Fibroblast of skin of right biceps (primary cell): ENCODE measurements around the gene ENTPD8.

Source experiments
- DNase-seq: peaks from one replicate; pipeline ENCODE4 v3.0.0-alpha.2; 2013

The ENTPD8 gene

DNA sequence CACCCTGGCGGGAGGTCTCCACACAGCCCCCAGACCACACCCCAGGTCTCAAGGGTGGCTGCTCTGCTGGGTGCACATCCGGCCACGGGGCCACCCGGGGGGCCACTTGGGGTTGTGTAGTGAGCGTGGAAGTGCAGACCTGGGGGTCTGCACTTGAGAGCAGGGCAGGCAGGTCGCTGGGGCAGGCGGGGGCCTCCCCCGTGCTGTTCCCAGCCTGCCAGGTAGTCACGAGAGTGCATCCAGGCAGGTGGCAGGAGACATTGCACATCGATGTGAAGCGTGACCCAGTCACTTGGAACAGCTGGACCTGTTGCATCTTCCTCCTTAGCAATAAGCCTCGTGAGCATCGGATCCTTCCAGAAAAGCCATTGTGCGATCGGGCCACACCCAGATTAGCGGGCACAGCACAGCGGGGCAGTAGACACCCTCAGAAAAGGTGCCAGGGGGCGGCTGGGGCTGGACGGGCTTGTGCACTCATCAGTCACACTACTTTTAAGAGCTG is 4.8 kb upstream of the ENTPD8 start:
- DNase-seq: no peak

DNA sequence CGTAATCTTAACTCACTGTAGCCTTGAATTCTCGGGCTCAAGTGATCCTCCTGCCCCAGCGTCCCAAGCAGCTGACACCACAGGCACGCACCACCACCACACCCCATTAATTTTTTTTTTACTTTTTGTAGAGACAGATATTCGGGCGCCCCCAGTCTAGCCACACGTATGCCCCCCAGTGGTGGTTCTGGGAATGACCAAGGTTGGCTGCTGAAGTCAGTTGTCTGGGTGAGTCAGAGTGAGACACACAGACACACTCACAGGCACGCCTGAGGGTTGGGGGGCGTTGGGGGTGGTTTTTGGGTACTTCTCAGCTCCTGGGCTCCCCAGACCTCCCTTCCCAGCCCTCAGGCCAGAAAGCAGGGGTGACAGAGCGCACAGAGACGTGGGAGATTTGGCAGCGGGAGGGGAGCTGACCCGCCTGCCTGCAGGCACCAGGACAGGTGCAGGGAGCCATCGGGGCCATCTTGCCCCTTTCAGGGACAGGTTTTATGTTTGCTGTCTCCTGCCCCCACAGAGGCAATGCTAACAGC is 4.2 kb upstream of the ENTPD8 start:
- peak; percentile 73 for DNase-seq

DNA sequence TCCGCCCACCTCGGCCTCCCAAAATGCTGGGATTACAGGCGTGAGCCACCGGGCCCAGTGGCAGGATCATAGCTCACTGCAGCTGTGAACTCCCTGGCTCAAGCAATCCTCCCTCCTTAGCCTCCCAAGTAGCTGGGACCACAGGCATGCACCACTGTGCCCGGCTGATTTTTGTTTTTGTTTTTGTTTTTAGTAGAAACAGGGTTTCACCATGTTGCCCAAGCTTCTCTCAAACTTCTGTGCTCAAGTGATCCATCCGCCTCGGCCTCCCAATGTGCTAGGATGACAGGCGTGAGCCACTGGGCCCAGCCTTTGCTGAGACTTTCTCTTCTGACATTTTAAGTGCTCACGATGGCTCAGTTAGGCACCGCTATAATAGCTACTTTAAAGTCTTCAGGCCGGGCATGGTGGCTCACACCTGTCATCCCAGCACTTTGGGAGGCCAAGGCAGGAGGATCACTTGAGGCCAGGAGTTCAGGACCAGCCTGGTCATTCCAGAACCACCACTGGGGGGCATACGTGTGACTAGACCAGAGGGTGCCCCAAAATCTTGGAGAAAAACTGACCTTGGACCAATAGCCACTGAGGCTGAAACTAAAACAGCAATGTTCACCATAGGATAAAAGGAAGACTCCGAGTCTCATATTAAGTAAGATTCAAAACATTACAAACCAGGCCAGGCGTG is 3.1 kb upstream of the ENTPD8 start:
- DNase-seq: no peak

DNA sequence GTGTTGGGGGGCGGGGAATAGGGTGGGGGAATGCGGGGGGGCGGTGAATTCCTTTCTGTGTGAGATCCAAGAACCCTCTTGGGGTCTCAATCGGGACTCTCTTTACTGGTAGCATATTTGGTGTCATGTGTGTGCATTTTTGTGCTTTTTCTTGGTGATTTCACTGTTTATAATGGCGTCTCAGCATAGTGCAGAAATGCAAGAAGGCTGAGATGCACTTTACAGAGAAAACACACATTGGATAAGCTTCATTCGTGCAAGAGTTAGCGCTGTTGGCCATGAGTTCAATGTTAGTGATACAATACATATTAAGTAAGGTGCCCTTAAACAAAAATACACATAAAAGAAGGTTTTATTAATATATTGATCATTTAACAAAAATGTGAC is 771 bp upstream of the ENTPD8 start:
- no peak for DNase-seq

DNA sequence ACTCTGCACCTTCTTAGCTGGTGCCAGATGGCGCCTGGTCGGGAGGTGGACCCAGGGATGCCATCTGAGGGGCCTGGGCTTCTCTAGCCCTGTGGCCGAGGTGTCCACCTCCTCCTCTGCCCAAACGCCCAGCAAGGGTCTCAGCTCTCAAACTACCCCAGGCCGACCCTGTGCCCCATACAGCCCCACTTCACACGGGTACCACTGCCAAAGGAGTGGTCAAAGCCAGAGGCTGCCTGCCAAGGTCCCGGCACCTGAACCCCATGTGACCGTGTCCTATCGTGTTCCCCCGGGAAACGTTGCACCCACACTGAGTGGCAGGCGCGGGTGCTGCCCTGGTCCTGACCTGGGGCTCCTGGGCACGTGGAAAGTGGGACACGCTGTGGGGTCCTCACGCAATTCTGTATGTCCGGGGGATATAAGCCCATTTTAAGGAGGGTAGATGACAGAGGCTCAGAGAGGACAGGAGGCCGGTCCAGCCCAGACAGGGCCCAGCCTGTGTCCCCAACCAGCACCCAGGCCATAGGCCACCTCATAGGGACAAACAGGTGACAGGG is 1.9 kb downstream of the ENTPD8 start:
- DNase-seq: no peak

DNA sequence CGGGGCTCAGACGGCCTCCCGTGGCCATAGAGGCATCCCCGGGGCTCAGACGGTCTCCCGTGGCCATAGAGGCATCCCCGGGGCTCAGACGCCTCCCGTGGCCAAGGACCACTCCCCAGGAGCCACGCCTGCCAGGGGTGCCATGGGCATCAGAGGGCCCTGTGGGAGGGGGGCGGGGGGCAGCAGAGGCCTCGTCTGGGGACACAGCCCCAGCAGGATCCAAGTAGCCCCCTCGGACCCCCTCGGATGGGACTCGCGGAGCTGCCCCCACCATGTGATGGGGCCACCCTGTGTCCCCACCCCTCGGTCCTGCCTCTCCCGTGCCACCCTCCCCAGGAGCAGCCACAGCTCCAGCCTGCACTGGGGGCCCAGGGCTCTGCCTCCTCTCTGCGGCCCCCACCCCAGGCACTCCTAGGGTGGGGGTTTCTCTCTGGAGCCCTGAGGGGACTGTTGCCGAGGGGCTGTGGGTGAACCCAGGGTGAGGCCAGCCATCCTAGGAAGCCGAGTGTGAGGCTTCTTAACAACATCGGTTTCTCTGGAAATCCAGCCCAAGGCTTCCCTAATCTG is 2.5 kb downstream of the ENTPD8 start:
- no peak for DNase-seq

DNA sequence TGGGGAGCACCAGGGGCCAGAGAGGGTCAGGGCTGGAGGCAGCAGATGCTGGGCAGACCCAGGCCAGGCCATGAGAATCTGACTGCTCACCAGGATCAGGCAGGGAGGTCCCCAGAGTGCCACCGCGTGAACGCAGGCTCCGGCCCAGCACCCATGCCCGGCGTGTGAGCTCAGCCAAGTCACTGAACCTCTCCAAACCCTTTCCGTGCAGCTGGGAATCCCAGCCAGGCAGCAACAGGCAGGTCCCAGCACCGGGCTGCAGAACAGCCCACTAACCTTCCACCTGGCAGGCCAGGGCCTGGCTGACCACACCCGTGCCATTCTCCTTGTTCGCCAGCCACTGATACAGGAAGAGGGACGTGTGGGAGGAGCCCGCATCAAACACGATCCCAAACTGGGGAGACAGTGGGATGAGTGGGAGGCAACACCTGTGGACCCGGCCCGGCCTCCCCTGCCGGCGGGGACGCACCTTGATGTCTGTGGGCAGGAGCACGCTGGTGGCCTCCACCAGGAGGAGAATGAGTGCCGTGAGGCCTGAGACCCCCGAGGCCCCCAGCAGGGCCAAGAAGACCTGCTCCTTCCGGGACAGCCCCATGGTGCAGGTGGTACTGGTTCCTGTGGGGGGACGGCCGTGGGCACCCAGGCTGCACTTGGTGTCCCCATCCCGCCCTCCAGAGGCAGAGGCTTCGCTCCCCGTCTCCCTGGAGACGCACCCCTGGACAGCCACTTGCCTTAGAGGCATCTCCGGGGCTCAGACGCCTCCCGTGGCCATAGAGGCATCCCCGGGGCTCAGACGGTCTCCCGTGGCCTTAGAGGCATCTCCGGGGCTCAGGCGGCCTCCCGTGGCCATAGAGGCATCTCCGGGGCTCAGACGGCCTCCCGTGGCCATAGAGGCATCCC is 3.2 kb downstream of the ENTPD8 start:
- no peak for DNase-seq

DNA sequence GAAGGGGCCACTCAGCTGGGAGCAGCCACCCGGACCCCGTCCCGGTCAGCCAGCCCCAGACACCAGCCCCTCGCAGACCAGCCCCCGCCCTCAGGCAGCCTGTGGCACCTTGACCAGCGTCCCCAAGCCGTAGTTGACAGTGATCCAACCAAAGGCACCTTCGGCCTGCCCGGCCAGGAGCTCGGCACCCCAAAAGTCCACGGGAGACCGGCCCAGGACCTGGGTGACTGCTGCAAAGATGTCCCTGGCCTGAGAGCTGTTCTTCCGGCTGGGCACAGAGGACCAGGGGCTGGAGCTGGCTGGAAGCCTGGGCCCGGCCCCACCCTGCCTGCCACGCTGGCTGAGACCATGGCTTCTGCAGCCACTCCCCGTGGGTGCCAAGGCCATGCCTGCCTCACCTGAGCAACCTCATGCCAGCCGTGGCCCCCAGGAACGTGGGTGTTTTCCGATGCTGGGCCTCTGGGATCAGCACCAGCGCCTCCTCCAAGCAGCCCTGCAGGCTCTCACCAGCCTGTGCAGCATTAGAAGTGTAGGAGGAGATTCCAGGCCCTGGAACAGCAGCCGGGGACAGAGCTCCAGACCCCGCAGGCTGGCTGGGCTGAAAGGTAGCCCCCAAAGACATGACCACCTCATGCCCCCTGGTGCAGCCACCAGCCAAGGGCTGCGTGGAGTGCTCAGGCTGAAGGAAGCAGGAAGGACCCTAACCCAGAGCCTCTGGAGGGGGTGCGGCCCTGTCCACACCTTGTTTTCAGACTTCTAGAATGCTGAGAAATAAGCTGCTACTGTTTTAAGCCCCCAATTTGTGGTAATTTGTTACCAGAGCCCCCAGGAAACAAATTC is 4.2 kb downstream of the ENTPD8 start:
- DNase-seq: no peak

DNA sequence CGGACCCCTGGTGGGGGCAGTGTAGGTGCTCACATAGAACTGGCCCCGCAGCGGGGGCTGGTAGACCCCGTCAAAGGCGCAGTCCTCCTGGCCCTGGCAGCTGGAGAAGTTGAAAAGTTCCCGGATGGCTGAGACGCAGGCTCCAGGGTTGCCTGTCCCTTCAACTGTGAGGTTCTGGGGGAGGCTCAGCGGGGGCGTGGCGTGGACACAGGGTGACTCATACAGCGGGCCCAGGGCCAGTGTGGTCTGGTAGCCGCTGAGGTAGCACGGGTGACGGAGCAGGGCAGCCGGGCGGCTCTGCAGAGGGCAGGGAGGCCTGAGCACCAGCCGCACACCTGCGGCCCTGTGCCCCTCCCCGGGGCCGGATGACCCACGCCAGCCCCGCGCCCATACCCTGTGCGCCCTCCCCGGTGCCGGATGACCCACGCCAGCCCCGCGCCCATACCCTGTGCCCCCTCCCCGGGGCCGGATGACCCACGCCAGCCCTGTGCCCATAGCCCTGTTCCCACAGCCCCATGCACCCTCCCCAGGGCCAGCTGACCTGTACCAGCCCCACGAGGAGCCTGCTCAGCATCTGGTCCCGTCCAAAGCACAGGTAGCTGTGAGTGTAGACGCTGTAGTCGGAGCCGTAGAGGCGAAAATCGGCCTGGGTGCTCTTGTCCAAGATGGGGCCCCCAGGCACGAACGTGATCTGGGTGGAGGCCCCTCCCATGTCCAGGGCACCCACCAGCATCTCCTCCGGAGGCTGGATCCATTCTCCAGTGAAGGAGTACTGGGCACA is 5.0 kb downstream of the ENTPD8 start:
- peak; percentile 42 for DNase-seq

DNA sequence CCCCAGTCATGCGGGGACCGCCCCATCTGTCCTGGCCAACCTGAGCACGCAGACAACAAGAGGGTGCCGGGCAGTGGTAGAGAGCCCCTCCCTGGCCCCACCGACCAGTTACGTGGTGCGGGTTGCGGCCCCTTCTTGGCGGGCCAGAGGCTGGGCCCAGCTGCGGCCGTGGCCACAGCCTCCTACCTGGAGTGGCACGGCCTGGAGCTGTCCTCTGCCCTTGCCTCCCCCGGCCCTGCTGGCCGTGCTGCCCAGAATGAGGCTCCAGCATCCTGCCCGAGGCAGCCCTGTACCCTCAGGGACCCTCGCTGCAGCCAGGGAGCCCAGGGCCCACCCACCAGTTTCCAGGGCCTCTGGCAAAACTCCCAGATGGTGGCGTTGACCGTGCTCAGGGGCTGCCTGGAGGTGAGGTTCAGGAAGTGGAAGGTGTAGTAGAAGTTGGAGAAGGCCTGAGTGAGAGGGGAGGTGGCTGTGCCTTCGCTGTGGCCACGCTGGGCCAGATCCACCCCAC is 5.7 kb downstream of the ENTPD8 start:
- no peak for DNase-seq

DNA sequence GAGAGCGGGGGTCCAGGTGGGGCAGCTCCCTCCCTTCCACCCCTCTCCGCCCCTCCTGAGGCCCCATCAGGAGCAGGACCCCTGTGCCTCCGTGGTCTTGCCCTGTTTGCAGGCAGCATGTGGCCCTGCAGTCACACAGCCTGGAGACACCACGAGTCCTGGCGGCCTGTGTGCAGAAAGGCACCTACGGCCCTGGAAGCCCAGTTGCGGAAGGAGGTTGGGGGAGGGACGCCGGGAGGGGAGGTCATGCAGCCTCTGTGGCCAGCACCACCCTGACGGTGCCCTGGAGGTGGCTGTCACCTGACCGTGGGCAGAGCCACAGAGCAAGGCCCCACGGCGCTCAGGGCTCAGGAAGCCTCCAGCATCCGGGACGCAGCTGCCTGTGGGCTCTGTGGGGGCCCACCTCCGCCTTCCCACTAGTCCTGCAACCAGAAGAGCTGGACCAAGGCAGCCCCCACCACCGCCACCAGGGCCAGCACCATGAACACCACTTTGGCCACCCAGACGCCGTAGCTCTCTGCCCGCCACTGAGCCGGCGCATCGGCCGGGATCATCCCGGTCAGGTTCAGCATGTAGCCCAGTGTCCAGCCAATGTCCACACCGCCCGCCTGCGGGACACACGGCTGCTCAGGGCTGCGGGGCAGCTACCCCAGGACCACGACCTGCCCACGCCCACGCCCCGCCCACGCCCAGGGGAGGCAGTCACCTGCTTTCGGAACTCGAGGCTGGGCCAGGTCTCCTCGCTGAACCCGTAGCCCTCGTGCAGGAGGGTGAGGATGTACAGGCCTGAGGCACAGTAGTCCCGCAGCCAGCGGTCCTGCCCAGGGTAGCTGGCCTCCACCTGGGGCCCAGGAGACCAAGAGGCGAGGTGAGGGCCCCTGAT is 6.4 kb downstream of the ENTPD8 start:
- no peak for DNase-seq

DNA sequence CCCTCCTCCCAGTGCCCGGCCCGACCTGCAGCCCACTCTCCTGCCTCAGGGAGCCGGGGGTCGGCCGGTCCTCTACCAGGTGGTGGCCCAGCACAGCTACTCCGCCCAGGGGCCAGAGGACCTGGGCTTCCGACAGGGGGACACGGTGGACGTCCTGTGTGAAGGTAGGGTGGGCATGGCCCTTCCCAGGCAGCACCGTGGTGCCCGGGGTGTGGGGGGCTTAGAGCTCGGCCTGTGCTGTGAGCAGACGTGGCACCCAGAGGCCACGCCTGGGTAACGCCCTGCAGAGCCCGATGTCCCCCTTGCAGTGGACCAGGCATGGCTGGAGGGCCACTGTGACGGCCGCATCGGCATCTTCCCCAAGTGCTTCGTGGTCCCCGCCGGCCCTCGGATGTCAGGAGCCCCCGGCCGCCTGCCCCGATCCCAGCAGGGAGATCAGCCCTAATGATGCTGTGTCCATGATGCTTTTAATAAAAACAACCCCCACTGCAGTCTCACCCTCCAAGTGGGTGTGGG is 7.2 kb downstream of the ENTPD8 start:
- no peak for DNase-seq

DNA sequence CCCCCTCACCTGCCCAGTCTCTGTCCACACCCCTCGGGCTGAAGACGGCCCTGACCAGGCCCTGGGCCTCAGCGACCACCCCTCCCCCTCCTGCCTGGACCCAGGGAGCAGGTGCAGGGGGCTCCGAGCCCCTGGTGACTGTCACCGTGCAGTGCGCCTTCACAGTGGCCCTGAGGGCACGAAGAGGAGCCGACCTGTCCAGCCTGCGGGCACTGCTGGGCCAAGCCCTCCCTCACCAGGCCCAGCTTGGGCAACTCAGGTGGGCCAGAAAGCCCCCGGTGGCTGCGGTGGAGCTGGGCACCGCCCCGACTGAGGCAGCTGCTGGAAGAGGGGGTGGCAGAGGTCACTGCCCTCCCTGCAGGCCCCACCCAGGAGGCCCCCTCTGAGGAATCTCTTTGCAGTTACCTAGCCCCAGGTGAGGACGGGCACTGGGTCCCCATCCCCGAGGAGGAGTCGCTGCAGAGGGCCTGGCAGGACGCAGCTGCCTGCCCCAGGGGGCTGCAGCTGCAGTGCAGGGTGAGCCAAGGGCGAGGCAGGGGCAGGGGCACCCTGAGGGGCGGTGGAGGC is 7.7 kb downstream of the ENTPD8 start:
- no peak for DNase-seq

DNA sequence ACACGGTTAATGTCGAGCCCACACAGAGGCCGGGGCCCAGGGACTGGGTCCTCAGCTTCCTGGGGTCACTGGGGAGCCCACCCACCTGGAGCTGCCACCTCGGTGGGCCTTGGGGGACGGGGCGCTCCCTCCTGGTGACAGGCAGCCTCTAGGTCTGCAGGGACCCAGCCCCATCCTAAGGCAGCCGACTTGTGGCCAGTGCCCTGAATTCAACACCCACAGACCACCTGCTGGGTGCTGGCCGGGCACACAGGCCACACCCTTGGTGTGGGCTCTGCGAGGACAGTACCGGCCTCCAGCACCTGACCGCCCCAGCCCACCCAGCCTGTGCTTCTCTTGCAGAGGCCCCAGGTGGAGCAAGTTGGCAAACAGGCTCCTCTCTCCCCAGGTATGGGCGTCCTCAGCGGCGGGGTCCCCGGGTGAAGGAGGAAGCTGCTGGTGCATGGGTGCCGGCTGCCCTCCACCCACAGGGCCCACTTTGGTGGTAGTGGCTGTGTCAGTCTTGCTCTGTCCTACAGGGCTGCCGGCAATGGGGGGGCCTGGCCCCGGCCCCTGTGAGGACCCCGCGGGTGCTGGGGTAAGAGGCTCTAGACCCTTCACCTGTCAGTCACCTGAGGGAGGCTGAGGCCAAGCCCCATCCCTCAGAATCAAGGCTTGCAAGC is 8.3 kb downstream of the ENTPD8 start:
- DNase-seq: no peak

DNA sequence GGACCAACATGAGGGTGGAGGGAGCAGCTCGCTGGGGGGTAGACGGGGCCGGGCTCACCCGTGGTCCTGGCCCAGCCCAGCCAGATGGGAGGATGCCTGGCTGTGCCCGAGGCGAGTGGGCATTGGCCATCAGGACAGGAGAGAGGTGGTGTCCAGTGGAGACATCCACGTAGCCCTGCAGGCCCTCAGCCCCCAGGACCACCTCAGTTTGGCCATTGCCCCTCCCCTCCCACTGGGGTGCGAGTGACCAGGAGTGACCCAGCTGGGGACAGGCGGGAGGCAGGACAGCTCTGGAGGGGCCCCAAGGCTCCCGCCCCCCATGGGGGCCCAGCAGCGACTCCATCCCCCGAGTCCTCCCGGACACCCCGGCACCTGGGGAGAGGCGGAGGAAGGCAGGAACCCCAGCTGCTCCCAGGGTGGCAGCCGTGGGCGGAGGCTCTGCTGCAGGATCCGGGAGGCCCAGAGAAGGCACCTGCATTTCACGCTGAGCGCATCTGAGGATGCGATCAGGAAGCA is 9.7 kb downstream of the ENTPD8 start:
- DNase-seq: no peak

DNA sequence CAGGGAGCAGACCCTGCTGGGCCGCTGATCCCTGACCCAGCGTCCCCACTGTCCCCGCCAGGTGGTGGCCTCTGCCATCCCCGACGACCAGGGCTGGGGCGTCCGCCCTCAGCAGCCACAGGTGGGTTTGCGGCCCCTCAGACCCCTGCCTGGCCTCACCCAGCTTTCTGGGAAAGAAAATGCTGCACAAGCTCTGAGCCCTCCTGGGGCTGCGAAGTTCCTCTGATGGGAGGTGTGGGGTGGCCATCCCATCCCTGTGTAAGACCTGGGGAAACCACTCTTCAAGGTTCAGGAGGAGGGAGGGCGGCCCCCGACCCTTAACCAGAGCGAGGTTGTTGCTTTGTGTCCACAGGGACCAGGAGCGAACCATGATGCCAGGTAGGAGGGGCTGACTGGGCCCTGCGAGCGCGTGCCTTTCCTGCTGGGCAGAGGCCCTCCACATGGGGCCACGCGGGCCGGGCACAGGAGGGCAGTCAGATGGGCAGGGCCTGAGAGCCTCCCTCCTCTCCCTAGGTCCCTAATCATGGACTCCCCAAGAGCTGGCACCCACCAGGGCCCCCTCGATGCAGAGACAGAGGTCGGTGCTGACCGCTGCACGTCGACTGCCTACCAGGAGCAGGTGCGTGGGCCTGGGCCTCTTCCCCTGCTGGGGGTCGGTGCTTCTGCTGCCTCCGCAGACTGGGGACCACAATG is 10.3 kb downstream of the ENTPD8 start:
- no peak for DNase-seq

DNA sequence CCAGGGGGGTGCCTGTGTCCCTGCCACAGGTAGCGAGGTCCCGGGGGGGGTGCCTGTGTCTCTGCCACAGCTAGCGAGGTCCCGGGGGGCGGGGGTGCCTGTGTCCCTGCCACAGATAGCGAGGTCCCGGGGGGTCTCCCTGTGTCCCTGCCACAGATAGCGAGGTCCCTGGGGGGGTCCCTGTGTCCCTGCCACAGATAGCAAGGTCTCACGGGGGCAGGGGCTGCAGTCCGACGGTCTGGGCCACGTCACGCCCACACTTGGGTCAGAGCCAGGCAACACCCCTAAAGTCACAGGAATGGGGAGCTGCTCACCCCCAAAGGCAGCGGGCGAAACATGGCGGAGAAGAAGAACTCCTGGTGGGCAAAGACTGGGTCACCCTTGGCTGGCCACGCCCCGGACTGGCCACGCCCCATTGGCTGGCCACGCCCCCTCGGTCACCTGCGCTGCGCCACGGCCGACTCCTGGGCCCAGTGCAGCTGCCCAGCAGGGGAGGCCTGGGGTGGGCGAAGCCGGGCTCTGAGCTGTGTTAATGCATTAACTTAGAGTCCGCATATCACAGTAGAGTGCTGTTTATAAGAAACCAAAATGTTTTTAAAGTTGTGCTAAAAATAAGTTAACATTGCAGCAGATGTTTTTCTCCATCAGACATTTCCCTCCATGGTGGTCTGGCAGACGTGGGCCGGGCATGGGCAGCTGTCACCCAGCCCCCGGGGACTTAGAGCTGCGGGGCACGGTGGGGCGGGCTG is 11.0 kb downstream of the ENTPD8 start:
- DNase-seq: no peak

DNA sequence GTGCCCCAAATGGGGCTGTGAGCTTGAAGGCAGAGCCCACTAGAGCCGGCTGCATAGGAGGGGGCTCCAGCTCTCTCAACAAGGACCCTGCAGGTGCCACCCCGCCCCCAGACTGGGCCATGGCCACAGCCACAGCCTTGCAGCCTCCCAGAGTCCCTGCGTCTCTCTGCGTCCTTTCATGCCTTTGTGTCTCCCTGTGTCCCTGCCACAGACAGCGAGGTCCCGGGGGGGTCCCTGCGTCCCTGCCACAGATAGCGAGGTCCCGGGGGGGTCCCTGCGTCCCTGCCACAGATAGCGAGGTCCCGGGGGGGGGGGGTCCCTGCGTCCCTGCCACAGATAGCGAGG is 11.6 kb downstream of the ENTPD8 start:
- DNase-seq: no peak
